HG02943 (cell line): Measurements from ENCODE around the gene TRIM69.
"Not testable (repeated sequence)": the region's sequence is repeated elsewhere in the genome, so short reads cannot be mapped to it uniquely, and the experiment has no call there.

ENCODE experiments used
- ATAC-seq: cut with Tn5 transposase; IDR thresholded peaks from one replicate; pipeline ENCODE4 v1.9.1; 2021; ENCODE audit warnings: mild to moderate bottlenecking, low read depth, moderate library complexity; ENCODE audit not compliant: unreplicated experiment

Gene TRIM69

GRCh38 chr15:44715797-44716334, 20.5 kb upstream of the TRIM69 start:
- ATAC-seq, result no peak

GRCh38 chr15:44716983-44717602, 19.2 kb upstream of the TRIM69 start:
- ATAC-seq, result no peak

- ATAC-seq, result no peak
These were observed 18.0 kb upstream of the TRIM69 start for GRCh38 chr15:44718180-44718926.

- ATAC-seq, result no peak
These were observed 17.4 kb upstream of the TRIM69 start for GRCh38 chr15:44718927-44719292.

GRCh38 chr15:44719293-44719999, 16.9 kb upstream of the TRIM69 start:
- ATAC-seq, result no peak

GRCh38 chr15:44720000-44720435, 16.3 kb upstream of the TRIM69 start:
- ATAC-seq, result not testable (repeated sequence)

- no peak for ATAC-seq
These were observed 15.7 kb upstream of the TRIM69 start for GRCh38 chr15:44720460-44721176.

GRCh38 chr15:44722011-44722410, 14.3 kb upstream of the TRIM69 start:
- no peak for ATAC-seq

- ATAC-seq, result no peak
These were observed 10.2 kb upstream of the TRIM69 start for GRCh38 chr15:44726136-44726535.

GRCh38 chr15:44726568-44727484, 9.5 kb upstream of the TRIM69 start:
- peak; percentile 31 for ATAC-seq

- no peak for ATAC-seq
These were observed 8.7 kb upstream of the TRIM69 start for GRCh38 chr15:44727485-44728231.

GRCh38 chr15:44728232-44728575, 8.1 kb upstream of the TRIM69 start:
- not testable (repeated sequence) for ATAC-seq

- peak; percentile 72 for ATAC-seq
These were observed 7.5 kb upstream of the TRIM69 start for GRCh38 chr15:44728576-44729407.

GRCh38 chr15:44729408-44730127, 6.8 kb upstream of the TRIM69 start:
- peak; percentile 15 for ATAC-seq

GRCh38 chr15:44734839-44735481, 1.4 kb upstream of the TRIM69 start:
- no peak for ATAC-seq

- no peak for ATAC-seq
These were observed 697 bp upstream of the TRIM69 start for GRCh38 chr15:44735482-44736180.
